Measurements from ENCODE around the gene TRIM28. TPM values are rescaled to one million over a fixed set of nuclear protein-coding genes. Genes with fewer than 3 reads are reported as not detected.
A peak's percentile ranks its signal among the peaks of the same experiment; 100 is the strongest.

Gene TRIM28
- total and polyA plus RNA-seq, 9 of the 15 experiments (the other 6 are each of a cell fraction or from before 2014, with no cell fraction given), result 12.1 to 797 (median 490) TPM

- Histone ChIP-seq H3K36me3 (ENCODE audit: control insufficient read depth, insufficient read depth, low read length) (no peaks in the 10 kb centered on the region; the same call in 2 of the 3 replicates), H3K9ac (ENCODE audit: insufficient read depth in 1 of 2, low read depth in 2 of 2, low read length in 2 of 2) (0 out of 4 replicates have a peak overlapping the region, but pooled peaks of 1 of the 2 experiments have one; percentile 19), H3K79me2 (ENCODE audit: control insufficient read depth, insufficient read depth, low read length) (peaks cover 26% of the 10 kb centered on the region), H3K4me3 (no peak overlapping the region), H3K4me1 (replicated peaks in 1 of 2; ENCODE audit: control insufficient read depth in 2 of 2, insufficient read depth in 2 of 2, low read length in 2 of 2) (peaks cover 11 to 28% of the 10 kb centered on the region in 2 experiments), H3K27ac (ENCODE audit: extremely low read depth, low read depth, low read length) (no peak overlapping the region), H4K20me1 (replicated peaks; ENCODE audit: control insufficient read depth, insufficient read depth, low read length) (no peaks in the 10 kb centered on the region), H3K4me2 (ENCODE audit: insufficient read depth, low read length) (no peak overlapping the region), H2AFZ (ENCODE audit: low read depth, low read length) (peak overlapping the region; percentile 55), H3K9me1 (ENCODE audit: control insufficient read depth, insufficient read depth, low read length) (peaks cover 3% of the 10 kb centered on the region), H3K27me3 (ENCODE audit: control insufficient read depth in 2 of 2, insufficient read depth in 2 of 2, low read length in 2 of 2) (no peaks in the 10 kb centered on the region), H3K9me3 (replicated peaks; ENCODE audit: control insufficient read depth, insufficient read depth, low read depth, low read length) (no peaks in the 10 kb centered on the region)
- DNase-seq (ENCODE audit: extremely low read depth in 1 of 4, low spot score in 3 of 4) (no peak), FAIRE-seq (no peak), ATAC-seq (no peak)
- CTCF ChIA-PET (ENCODE audit: low intra/inter-chr PET ratio), result interaction anchor here (1.3 kb wide), 1 partner anchor 57 kb away, joined by 4 read pairs; no protein-coding TSS in a partner anchor
- intact Hi-C loops (cut with micrococcal nuclease), result no loop called here
- in situ Hi-C loops (cut with MboI), result no loop called here
- POLR2A ChIA-PET, result no interaction called here
- no TSS peak for BruUV-seq (replicated peaks)
- WGBS (ENCODE audit: insufficient coverage, low coverage, missing lambda C conversion rate), result 27% methylated on average over 3 of the region's 3 CpGs
- no peak for TF ChIP-seq HNRNPL (IDR thresholded peaks at IDR 0.05; ENCODE audit: low read depth, low read length)
- TF ChIP-seq BRF2 (IDR thresholded peaks at IDR 0.05; ENCODE audit: borderline replicate concordance, insufficient read depth, insufficient read length), result no peak
- TF ChIP-seq FOXP1 (CRISPR knock-in tag; IDR thresholded peaks at IDR 0.05), result no peak
- TF ChIP-seq ZNF146 (CRISPR knock-in tag; IDR thresholded peaks at IDR 0.05; ENCODE audit: unreplicated experiment), result no peak
- no peak for TF ChIP-seq SMARCE1 (IDR thresholded peaks at IDR 0.05)
- no peak for TF ChIP-seq FOXP4 (CRISPR knock-in tag; IDR thresholded peaks at IDR 0.05; ENCODE audit: borderline replicate concordance)
- TF ChIP-seq ATF7 (IDR thresholded peaks at IDR 0.05), result no peak
- no peak for TF ChIP-seq KLF16 (IDR thresholded peaks at IDR 0.05)
- no peak for TF ChIP-seq CAMTA2 (CRISPR knock-in tag; conservative IDR thresholded peaks at IDR 0.05)
- no peak for TF ChIP-seq KDM1A (IDR thresholded peaks at IDR 0.05)
- TF ChIP-seq NFYB (IDR thresholded peaks at IDR 0.05; ENCODE audit: extremely low read depth, insufficient read length), result no peak
- TF ChIP-seq ETV5 (CRISPR knock-in tag; IDR thresholded peaks at IDR 0.05; ENCODE audit: low read depth), result no peak
- TF ChIP-seq, protein P1, sequence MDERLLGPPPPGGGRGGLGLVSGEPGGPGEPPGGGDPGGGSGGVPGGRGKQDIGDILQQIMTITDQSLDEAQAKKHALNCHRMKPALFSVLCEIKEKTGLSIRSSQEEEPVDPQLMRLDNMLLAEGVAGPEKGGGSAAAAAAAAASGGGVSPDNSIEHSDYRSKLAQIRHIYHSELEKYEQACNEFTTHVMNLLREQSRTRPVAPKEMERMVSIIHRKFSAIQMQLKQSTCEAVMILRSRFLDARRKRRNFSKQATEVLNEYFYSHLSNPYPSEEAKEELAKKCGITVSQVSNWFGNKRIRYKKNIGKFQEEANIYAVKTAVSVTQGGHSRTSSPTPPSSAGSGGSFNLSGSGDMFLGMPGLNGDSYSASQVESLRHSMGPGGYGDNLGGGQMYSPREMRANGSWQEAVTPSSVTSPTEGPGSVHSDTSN (CRISPR knock-in tag; IDR thresholded peaks at IDR 0.05; ENCODE audit: low read depth), result no peak
- TF ChIP-seq, protein P1 (tag; conservative IDR thresholded peaks at IDR 0.05; ENCODE audit: low read depth), result no peak
- TF ChIP-seq, protein P2, sequence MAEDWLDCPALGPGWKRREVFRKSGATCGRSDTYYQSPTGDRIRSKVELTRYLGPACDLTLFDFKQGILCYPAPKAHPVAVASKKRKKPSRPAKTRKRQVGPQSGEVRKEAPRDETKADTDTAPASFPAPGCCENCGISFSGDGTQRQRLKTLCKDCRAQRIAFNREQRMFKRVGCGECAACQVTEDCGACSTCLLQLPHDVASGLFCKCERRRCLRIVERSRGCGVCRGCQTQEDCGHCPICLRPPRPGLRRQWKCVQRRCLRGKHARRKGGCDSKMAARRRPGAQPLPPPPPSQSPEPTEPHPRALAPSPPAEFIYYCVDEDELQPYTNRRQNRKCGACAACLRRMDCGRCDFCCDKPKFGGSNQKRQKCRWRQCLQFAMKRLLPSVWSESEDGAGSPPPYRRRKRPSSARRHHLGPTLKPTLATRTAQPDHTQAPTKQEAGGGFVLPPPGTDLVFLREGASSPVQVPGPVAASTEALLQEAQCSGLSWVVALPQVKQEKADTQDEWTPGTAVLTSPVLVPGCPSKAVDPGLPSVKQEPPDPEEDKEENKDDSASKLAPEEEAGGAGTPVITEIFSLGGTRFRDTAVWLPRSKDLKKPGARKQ (CRISPR knock-in tag; IDR thresholded peaks at IDR 0.05), result no peak
- no peak for TF ChIP-seq MXI1 (IDR thresholded peaks at IDR 0.05; ENCODE audit: low read depth, low read length)
- TF ChIP-seq ZNF239 (CRISPR knock-in tag; IDR thresholded peaks at IDR 0.05), result no peak
Observed at GRCh38 chr19:58522709-58523108, 21.2 kb upstream of the TRIM28 start.

All from K562 (cell line).